Measurements from ENCODE around the gene MYLK.

The MYLK gene

GRCh38 chr3:123781571-123782275 is 102.4 kb downstream of the MYLK start:
- DNase-seq (no peak), ATAC-seq (replicated peaks) (no peak)
- Mint-ChIP-seq H3K27ac (no peak overlapping the region), H3K9me3 (no peaks in the 10 kb centered on the region), H3K4me3 (no peak overlapping the region), H3K27me3 (peaks cover 32 to 40% of the 10 kb centered on the region in 2 donors), H3K4me1 (ENCODE audit: low read depth in 2 of 2) (no peaks in the 10 kb centered on the region), H3K36me3 (ENCODE audit: insufficient read depth) (peaks cover 2% of the 10 kb centered on the region)

DNA sequence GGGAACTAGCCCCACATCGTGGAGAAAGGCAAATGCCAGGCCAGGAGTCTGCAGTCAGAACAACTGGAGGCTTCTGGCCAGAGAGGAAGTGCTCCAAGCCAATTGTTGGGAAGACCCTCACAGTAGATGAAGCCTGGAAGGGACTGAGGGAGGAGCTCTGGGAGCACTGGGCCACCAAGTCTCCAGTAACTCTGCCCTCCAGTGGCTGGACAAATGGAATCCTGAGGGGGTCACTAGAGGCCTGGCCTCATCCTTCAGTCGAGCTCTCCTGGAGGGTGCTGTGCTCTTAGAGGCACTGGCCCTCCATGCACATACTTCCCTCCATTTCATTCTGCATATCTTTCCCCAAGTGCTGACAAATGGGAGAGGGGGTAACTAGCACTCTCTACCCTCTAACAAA is 103.0 kb downstream of the MYLK start:
- ATAC-seq (replicated peaks) (no peak), DNase-seq (no peak)
- no peak overlapping the region for H3K4me3 Mint-ChIP-seq
- H3K27me3 Mint-ChIP-seq: peaks cover 32 to 42% of the 10 kb centered on the region in 2 donors
- no peak overlapping the region for H3K27ac Mint-ChIP-seq
- peaks cover 2% of the 10 kb centered on the region for H3K36me3 Mint-ChIP-seq (ENCODE audit: insufficient read depth)
- no peaks in the 10 kb centered on the region for H3K4me1 Mint-ChIP-seq (ENCODE audit: low read depth in 2 of 2)
- no peaks in the 10 kb centered on the region for H3K9me3 Mint-ChIP-seq

DNA sequence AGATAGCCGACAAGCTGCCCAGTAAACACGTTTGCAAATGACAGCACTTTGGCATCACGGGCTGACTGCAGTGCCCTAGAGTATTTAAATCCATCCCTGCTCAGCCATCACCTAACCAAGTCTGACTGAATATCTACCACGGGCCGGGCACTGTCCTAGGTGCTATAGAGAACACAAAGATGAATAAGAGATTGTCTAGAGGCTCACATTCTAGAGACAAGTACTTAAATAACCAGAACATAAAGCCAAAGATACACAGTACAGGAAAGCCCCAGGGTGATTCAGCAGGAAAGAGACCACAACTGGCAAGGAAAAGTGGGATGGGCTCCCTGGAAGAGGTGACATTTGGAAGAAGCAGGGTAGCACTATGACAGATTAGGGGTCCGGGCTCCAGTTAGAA is 103.5 kb downstream of the MYLK start:
- Mint-ChIP-seq H3K27me3 (peaks cover 32 to 47% of the 10 kb centered on the region in 2 donors), H3K4me3 (no peak overlapping the region), H3K4me1 (ENCODE audit: low read depth in 2 of 2) (no peaks in the 10 kb centered on the region), H3K36me3 (ENCODE audit: insufficient read depth) (peaks cover 2% of the 10 kb centered on the region), H3K9me3 (no peaks in the 10 kb centered on the region), H3K27ac (no peak overlapping the region)
- ATAC-seq (replicated peaks) (no peak), DNase-seq (no peak)

GRCh38 chr3:123779655-123780231 is 104.4 kb downstream of the MYLK start:
- Mint-ChIP-seq H3K9me3 (no peaks in the 10 kb centered on the region), H3K4me1 (ENCODE audit: low read depth in 2 of 2) (no peaks in the 10 kb centered on the region), H3K4me3 (no peak overlapping the region), H3K36me3 (ENCODE audit: insufficient read depth) (peaks cover 2% of the 10 kb centered on the region), H3K27me3 (peaks cover 32 to 48% of the 10 kb centered on the region in 2 donors), H3K27ac (no peak overlapping the region)
- no peak for ATAC-seq (replicated peaks)
- DNase-seq: no peak

DNA sequence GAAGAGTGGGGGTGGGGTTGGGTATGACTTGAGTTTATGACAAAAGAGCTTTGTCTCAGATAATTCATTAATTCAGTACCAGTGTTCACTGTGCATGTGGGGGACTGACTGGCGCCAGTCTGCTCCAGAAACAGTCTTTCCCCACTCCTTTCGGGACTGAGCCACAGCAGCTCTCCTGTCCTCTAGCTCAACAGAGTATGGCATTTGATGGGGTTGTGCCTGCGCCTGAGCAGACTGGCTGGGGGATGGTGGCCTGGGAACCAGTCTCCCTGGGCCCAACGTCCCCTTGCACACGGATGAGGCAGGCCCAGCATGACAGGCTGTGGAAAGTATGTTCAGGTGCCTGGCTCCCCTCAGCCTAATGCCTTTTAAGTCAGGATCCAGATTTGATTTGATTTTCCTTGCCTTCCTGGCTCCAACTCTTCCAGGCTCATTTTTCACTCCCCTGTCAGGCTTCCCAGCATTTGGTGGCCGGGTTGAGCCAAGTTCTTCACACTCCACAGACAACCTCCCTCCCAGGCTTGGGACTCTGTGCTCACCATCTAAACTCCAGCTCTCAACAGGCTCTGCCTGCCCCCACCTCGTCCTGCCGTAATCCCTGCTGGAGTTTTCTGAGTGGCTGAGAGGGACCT is 105.0 kb downstream of the MYLK start:
- DNase-seq: no peak
- Mint-ChIP-seq H3K4me1 (ENCODE audit: low read depth in 2 of 2) (no peaks in the 10 kb centered on the region), H3K27me3 (peaks cover 38 to 50% of the 10 kb centered on the region in 2 donors), H3K4me3 (no peak overlapping the region), H3K9me3 (no peaks in the 10 kb centered on the region), H3K27ac (no peak overlapping the region), H3K36me3 (ENCODE audit: insufficient read depth) (no peaks in the 10 kb centered on the region)
- ATAC-seq (replicated peaks): no peak

DNA sequence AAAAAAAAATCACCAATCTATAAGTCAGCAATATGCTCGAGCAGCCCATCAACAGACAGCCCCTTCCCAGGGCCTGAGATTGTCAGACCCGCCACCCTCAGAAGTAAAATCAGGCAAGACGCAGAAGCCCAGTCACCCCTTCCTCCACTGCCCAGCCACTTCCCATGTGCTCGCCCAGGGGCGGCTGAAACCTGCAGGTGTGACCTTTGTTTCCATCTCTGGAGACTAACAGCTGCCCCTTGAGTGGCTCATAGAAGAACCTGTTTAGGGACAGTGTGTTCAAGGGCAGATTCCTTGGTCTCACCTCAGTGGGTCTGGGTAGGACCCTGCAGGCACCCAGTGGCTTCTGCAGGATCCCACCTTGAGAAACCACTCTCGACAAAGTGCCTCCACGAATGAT is 105.6 kb downstream of the MYLK start:
- Mint-ChIP-seq H3K27me3 (peaks cover 40 to 56% of the 10 kb centered on the region in 2 donors), H3K36me3 (ENCODE audit: insufficient read depth) (no peaks in the 10 kb centered on the region), H3K4me3 (no peak overlapping the region), H3K27ac (no peak overlapping the region), H3K9me3 (no peaks in the 10 kb centered on the region), H3K4me1 (ENCODE audit: low read depth in 2 of 2) (no peaks in the 10 kb centered on the region)
- DNase-seq (no peak), ATAC-seq (replicated peaks) (no peak)

DNA sequence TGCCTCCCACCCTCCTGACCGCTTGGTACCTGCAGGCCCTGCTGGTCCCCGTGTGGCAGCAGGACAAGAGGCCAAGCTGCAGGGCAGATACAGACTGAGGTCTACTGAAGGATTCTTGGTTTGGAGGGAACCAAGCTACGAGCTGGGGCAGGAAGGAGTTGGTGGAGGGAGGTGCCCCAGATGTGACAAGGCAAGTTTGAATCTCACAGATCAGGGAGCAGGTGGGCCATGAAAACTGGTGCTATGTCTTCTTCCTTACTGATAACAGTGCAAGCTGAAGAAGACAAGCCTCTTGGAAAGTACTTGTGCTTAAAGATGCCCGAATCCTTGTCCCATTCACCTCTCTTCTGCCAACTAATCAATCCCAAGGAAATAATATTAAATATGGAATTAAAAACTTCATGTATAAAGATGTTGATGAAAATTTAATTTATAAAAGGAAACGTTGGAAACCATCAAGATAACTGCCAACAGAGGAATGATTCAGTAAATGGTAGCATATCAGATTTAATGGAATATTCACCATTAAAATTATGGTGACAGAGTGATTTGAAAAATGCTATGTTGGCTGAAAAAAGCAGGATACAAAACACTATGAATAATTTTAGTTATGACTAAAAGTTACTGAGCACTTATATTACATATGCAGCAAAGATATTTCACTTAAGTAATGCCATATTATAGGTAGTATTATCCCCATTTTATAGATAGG is 107.9 kb downstream of the MYLK start:
- no peaks in the 10 kb centered on the region for H3K36me3 Mint-ChIP-seq (ENCODE audit: insufficient read depth)
- ATAC-seq (replicated peaks): no peak
- H3K9me3 Mint-ChIP-seq: no peaks in the 10 kb centered on the region
- H3K4me3 Mint-ChIP-seq: no peak overlapping the region
- no peak for DNase-seq
- peaks cover 45 to 56% of the 10 kb centered on the region in 2 donors for H3K27me3 Mint-ChIP-seq
- no peak overlapping the region for H3K27ac Mint-ChIP-seq
- H3K4me1 Mint-ChIP-seq (ENCODE audit: low read depth in 2 of 2): no peaks in the 10 kb centered on the region

DNA sequence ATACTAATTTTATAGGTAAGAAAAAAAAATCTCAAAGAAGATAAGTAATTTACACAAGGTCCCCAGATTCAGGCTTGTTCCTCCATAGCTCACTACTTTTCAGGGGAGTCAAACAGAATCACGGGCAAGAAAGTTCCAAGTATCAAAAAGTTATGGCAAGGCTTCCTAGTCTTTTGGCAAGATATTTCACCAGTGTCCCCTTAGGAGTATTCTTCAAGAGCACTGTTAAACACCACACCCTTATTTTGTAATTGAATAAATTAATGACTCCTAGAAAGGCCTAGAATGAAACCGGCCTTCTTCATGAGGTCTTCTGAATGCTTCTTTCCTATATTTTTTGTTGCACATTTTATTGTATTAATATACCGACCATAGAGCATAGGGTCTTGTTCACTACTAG is 109.7 kb downstream of the MYLK start:
- H3K4me3 Mint-ChIP-seq: no peak overlapping the region

DNA sequence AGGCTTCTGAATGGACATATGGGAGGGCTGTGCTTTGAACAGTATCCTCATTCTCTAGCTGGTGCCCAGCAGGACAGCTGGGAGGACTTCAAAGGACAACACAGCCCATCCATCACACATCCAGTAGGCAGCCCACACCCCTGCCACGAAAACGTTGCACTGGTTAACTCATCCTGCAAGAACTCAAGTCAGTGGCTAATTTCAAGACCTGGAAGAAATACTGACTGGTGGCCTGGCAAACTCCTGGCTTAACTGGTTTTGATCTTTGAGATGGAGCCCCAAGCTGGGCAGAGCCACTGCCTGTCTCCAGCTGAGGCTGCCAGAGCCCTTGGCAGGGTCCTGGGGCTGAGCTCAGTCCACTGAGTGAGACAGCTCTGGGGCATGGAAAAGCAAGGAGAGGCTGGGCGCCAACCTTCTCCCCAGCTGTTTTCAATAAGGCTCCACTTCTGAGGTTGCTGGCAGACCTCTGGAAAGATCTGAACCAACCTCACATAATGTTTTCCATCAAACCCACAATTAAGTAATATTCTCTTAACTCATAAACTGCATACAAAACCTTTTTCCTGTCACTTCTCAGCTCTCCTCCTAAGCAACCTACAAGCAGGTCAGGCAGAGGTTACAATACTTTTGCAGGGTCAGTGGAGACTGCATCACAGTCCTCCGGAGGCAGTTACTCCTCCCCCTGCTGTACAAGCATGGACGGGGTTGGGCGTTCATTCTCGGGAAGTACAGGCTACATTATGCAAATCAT is 110.3 kb downstream of the MYLK start:
- no peaks in the 10 kb centered on the region for H3K36me3 Mint-ChIP-seq (ENCODE audit: insufficient read depth)
- H3K27ac Mint-ChIP-seq: no peak overlapping the region
- H3K4me1 Mint-ChIP-seq (ENCODE audit: low read depth in 2 of 2): no peaks in the 10 kb centered on the region
- H3K4me3 Mint-ChIP-seq: no peak overlapping the region
- ATAC-seq (replicated peaks) (no peak), DNase-seq (no peak)
- H3K27me3 Mint-ChIP-seq: peaks cover 33 to 47% of the 10 kb centered on the region in 2 donors
- H3K9me3 Mint-ChIP-seq: no peaks in the 10 kb centered on the region

More for the DNA sequence above, 109.7 kb downstream of the MYLK start:
- Mint-ChIP-seq H3K27me3 (peaks cover 37 to 53% of the 10 kb centered on the region in 2 donors), H3K27ac (no peak overlapping the region), H3K36me3 (ENCODE audit: insufficient read depth) (no peaks in the 10 kb centered on the region), H3K4me1 (ENCODE audit: low read depth in 2 of 2) (no peaks in the 10 kb centered on the region), H3K9me3 (no peaks in the 10 kb centered on the region)
- DNase-seq (no peak), ATAC-seq (replicated peaks) (no peak)

- no peaks in the 10 kb centered on the region for H3K4me1 Mint-ChIP-seq (ENCODE audit: low read depth in 2 of 2)
- no peak overlapping the region for H3K27ac Mint-ChIP-seq
- no peaks in the 10 kb centered on the region for H3K36me3 Mint-ChIP-seq (ENCODE audit: insufficient read depth)
- no peak overlapping the region for H3K4me3 Mint-ChIP-seq
- DNase-seq (no peak), ATAC-seq (replicated peaks) (no peak)
- peaks cover 38 to 42% of the 10 kb centered on the region in 2 donors for H3K27me3 Mint-ChIP-seq
- no peaks in the 10 kb centered on the region for H3K9me3 Mint-ChIP-seq
Observed at GRCh38 chr3:123769356-123769743, 114.8 kb downstream of the MYLK start.

DNA sequence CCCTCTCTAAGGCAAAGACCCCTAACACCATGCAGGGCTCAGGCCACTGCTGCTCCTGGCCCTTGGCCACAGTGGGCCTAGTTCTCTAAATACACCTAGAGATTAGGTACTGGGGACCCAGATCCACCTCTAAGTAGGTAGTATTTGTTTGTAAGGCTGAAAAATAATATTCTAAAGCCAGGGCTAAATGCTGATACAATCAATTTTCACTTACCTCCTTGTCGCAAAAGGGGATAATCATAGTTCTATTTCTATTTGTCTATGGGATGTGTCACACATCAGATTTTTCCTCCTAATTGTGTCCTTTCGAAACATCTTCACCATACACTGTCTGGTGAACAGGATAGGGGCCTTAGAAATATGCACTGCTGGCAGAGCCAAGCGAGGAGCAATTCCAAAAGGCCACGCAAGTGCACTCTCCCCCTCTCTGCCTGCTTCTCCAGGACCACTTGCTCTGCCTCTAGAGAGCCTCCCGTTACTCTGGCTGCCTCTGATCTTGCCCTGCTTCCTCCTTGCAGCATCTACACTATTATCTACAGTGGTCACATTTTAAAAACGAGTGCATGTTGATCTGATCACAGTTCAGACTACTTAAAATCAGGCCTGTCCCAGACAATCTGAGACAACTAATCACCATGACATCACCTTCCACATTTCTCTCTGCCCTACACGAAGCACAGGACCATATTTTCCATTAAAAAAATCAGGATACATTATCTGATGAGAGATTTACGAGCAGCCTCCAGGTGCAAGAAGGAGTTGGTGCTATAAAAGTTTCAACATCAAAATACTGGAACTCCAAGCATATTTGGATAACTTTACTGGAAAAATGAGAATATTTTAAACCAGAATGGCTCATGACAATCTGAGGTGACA is 115.4 kb downstream of the MYLK start:
- ATAC-seq (replicated peaks) (no peak), DNase-seq (no peak)
- Mint-ChIP-seq H3K4me1 (ENCODE audit: low read depth in 2 of 2) (no peaks in the 10 kb centered on the region), H3K27ac (no peak overlapping the region), H3K9me3 (no peaks in the 10 kb centered on the region), H3K36me3 (ENCODE audit: insufficient read depth) (no peaks in the 10 kb centered on the region), H3K27me3 (peaks cover 33 to 40% of the 10 kb centered on the region in 2 donors), H3K4me3 (no peak overlapping the region)

- ATAC-seq (replicated peaks) (no peak), DNase-seq (no peak)
- Mint-ChIP-seq H3K36me3 (ENCODE audit: insufficient read depth) (no peaks in the 10 kb centered on the region), H3K4me1 (ENCODE audit: low read depth in 2 of 2) (no peaks in the 10 kb centered on the region), H3K27me3 (peaks cover 33 to 36% of the 10 kb centered on the region in 2 donors), H3K9me3 (no peaks in the 10 kb centered on the region), H3K27ac (no peak overlapping the region), H3K4me3 (no peak overlapping the region)
Observed at GRCh38 chr3:123767564-123768292, 116.4 kb downstream of the MYLK start.

Data from effector memory CD8-positive, alpha-beta T cell (primary cell).